GM18526 (cell line): ENCODE measurements around the gene CD74.

Experiments
- POLR2A ChIP-seq: IDR thresholded peaks from 3 replicates; pipeline ENCODE4 v1.6.1; 2011; ENCODE audit not compliant: insufficient read length; ENCODE audit errors: extremely low read depth

Gene CD74

GRCh38 chr5:150363185-150363584 is 49.5 kb downstream of the CD74 start:
- TF ChIP-seq POLR2A = no peak

GRCh38 chr5:150361301-150361700 is 51.4 kb downstream of the CD74 start:
- no peak for TF ChIP-seq POLR2A

GRCh38 chr5:150358261-150359095 is 54.2 kb downstream of the CD74 start:
- no peak for TF ChIP-seq POLR2A

DNA sequence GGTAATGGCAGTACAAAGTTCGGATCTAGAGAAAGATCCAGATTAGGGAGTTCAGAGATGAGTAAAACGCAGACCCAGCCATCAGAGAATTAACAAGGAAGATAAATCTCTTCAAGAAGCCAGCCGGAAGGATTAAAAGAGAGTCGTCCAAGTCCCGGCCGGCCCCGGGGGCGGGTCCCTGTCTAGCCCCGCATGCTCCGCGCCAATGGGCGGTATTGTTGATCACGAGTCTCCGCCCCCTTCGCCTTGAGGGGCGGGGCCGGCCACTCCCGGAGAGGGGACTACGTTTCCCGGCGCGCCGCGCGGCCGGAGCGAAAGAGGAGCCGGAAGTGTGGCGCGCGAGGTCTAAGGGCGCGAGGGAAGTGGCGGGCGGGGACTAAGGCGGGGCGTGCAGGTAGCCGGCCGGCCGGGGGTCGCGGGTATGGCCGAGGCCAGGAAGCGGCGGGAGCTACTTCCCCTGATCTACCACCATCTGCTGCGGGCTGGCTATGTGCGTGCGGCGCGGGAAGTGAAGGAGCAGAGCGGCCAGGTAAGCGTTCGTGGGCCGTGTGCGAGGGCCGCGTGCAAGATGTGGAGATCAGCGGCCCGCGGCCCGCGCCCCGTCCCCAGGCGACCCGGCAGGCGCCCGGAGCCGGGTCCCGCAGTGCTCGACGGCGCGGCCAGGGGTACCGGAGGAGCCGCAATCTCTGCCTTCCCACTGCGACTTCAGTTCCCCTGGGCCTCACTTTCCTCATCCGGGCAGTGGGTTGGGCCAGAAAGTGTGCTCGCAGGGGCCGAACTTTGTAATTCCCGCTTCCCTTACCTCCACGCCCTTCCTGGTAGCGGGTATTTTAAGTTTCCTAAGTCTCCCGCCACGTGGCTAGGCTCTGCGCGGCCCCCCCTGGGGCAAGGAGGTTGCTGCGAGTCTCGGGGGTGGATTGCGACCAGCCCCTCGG is 55.1 kb downstream of the CD74 start, which contains the start of gene TCOF1:
Gene TCOF1, plus strand, starts transcription at position 372 of the 935 bp plus-strand sequence. Its CDS starts 50 bp downstream, at position 422.
- peak; percentile 63 for TF ChIP-seq POLR2A

- TF ChIP-seq POLR2A = no peak
These were observed 56.0 kb downstream of the CD74 start for GRCh38 chr5:150356575-150357294.

- no peak for TF ChIP-seq POLR2A
These were observed 56.9 kb downstream of the CD74 start for GRCh38 chr5:150355791-150356190.

DNA sequence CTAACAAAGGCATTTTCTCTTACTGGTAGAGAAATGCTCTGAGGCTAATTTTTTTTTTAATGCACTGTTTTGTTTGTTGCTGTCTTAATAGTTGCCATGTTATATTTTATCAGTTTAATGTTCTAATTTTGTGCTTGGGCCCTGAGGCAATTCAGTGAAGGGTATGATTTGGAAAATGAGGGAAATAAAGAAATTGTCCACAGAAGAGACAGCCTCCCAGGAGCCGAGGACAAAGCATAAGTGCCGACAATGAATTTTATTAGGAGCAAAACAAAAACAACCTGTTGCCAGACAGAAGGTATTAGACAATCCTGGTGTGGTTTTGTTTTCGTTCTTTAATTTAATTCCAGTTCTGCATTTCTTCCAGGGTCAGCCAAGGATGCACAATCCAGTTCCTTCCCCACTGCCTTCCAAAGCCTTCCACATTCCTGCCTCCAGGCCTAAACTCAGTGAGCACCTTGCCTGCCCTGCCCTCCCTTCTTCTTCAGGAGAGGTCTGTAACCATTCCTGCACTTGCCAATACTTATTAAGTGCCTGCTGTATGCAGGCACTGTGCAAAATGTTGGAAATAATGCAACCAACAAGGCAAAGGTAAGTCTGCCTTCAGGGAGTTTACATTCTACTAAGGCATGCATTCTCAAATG is 59.6 kb downstream of the CD74 start:
- TF ChIP-seq POLR2A = no peak

DNA sequence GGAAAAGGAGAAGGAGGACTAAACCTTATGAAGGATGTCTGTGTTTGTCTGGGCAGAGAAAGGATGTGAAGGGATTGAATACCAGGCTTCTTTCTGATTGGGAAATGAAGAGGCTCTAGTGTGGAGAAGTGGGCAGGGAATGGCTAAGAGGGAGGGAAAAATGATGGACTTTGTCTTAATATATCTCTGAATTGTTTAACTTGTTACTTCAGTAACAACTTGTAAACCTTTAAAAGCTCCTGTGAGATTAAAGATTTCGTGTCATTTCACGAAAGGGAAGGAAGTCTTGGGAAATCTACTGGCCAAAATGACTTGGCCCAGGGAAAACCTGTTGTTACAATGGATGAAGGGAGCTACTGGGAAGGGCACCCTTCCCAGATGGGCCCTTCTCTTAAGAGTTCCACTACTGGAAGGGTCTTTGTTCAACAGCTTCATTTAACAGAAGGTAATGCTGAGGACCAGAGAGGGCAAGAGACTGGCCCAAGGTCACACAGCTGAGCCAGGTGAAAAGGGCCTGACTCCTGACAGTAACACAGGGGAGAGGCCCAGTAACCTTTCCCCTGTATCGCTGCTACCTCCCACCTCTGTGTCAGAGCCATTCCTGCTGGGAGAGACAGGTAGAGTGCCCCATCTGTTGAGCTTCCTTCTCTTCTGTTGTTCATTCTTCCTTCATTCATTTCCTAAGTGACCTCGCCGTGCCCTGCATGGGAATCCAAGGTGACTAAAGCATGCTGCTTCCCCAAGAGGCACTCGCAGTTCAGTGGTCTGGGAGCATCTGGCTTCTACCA is 60.3 kb downstream of the CD74 start:
- TF ChIP-seq POLR2A = no peak
